ENCODE results near the gene EME2.

- TF ChIP-seq, protein P1, sequence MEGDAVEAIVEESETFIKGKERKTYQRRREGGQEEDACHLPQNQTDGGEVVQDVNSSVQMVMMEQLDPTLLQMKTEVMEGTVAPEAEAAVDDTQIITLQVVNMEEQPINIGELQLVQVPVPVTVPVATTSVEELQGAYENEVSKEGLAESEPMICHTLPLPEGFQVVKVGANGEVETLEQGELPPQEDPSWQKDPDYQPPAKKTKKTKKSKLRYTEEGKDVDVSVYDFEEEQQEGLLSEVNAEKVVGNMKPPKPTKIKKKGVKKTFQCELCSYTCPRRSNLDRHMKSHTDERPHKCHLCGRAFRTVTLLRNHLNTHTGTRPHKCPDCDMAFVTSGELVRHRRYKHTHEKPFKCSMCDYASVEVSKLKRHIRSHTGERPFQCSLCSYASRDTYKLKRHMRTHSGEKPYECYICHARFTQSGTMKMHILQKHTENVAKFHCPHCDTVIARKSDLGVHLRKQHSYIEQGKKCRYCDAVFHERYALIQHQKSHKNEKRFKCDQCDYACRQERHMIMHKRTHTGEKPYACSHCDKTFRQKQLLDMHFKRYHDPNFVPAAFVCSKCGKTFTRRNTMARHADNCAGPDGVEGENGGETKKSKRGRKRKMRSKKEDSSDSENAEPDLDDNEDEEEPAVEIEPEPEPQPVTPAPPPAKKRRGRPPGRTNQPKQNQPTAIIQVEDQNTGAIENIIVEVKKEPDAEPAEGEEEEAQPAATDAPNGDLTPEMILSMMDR (IDR thresholded peaks at IDR 0.05; ENCODE audit: borderline replicate concordance, extremely low read depth, low read length, poor library complexity, severe bottlenecking), result no peak
- no peak for TF ChIP-seq EZH2 (IDR thresholded peaks at IDR 0.05; ENCODE audit: borderline replicate concordance, low read depth, low read length, severe bottlenecking)
These were observed 44.6 kb downstream of the EME2 start for GRCh38 chr16:1817276-1817589.
